GM18505 (cell line): ENCODE results near the gene IGSF22.
"Not testable (repeated sequence)": the region's sequence is repeated elsewhere in the genome, so short reads cannot be mapped to it uniquely, and the experiment has no call there.

Source experiments
- ATAC-seq: cut with Tn5 transposase; IDR thresholded peaks from one replicate; pipeline ENCODE4 v1.9.1; 2021; ENCODE audit not compliant: unreplicated experiment
- POLR2A ChIP-seq: IDR thresholded peaks from 4 replicates; pipeline ENCODE4 v1.6.1; 2011; ENCODE audit warnings: borderline replicate concordance; ENCODE audit not compliant: insufficient read depth, insufficient read length; ENCODE audit errors: extremely low read depth

Gene IGSF22

GRCh38 chr11:18700872-18701271 is 25.1 kb downstream of the IGSF22 start:
- TF ChIP-seq POLR2A, result no peak
- ATAC-seq, result no peak

GRCh38 chr11:18700375-18700774 is 25.6 kb downstream of the IGSF22 start:
- ATAC-seq, result no peak
- no peak for TF ChIP-seq POLR2A

- TF ChIP-seq POLR2A, result no peak
- ATAC-seq, result no peak
Observed at GRCh38 chr11:18699848-18700261, 26.1 kb downstream of the IGSF22 start.

- ATAC-seq, result no peak
- no peak for TF ChIP-seq POLR2A
Observed at GRCh38 chr11:18699269-18699596, 26.8 kb downstream of the IGSF22 start.

- ATAC-seq, result peak; percentile 92
- TF ChIP-seq POLR2A, result peak; percentile 30
Observed at GRCh38 chr11:18698341-18699268, 27.4 kb downstream of the IGSF22 start, which contains the start of gene TMEM86A. Gene TMEM86A, plus strand, starts transcription at chr11:18698779. Its CDS starts 108 bp downstream, at chr11:18698887.

- ATAC-seq, result no peak
- TF ChIP-seq POLR2A, result no peak
Observed at GRCh38 chr11:18697576-18697975, 28.4 kb downstream of the IGSF22 start.

- ATAC-seq, result no peak
- no peak for TF ChIP-seq POLR2A
Observed at GRCh38 chr11:18696638-18697225, 29.3 kb downstream of the IGSF22 start.

GRCh38 chr11:18692941-18693760 is 32.8 kb downstream of the IGSF22 start:
- no peak for ATAC-seq
- no peak for TF ChIP-seq POLR2A

GRCh38 chr11:18691467-18692140 is 34.4 kb downstream of the IGSF22 start:
- not testable (repeated sequence) for ATAC-seq

- no peak for TF ChIP-seq POLR2A
- no peak for ATAC-seq
Observed at GRCh38 chr11:18684267-18684666, 41.7 kb downstream of the IGSF22 start.

GRCh38 chr11:18682466-18682865 is 43.5 kb downstream of the IGSF22 start:
- TF ChIP-seq POLR2A, result no peak
- ATAC-seq, result no peak

- ATAC-seq, result not testable (repeated sequence)
Observed at GRCh38 chr11:18681949-18682348, 44.0 kb downstream of the IGSF22 start.

- ATAC-seq, result no peak
- TF ChIP-seq POLR2A, result no peak
Observed at GRCh38 chr11:18677560-18677959, 48.4 kb downstream of the IGSF22 start.

GRCh38 chr11:18676803-18677202 is 49.2 kb downstream of the IGSF22 start:
- ATAC-seq, result no peak
- TF ChIP-seq POLR2A, result no peak

GRCh38 chr11:18672209-18672608 is 53.8 kb downstream of the IGSF22 start:
- not testable (repeated sequence) for ATAC-seq
